ENCODE measurements around the gene PCYT2. TPM values are rescaled to one million over a fixed set of nuclear protein-coding genes. Genes with fewer than 3 reads are reported as not detected.

PCYT2 gene
- total and polyA plus RNA-seq, 2 donors: 19.4 to 37.4 TPM

GRCh38 chr17:81899514-81900166, 11.6 kb downstream of the PCYT2 start:
- 97% methylated on average over 22 of the region's 22 CpGs for WGBS
- H3K27me3 ChIP-seq (ENCODE audit: control insufficient read depth in 2 of 2, insufficient read depth in 1 of 2, low read length in 1 of 2): peaks cover 24 to 37% of the 10 kb centered on the region in 2 donors
- H3K4me1 ChIP-seq (ENCODE audit: control insufficient read depth in 2 of 2, insufficient read depth in 2 of 2, low read length in 2 of 2): peaks cover 0 to 4% of the 10 kb centered on the region in 2 donors
- no peak overlapping the region for H3K4me3 ChIP-seq (ENCODE audit: low read length in 2 of 2)
- no peaks in the 10 kb centered on the region for H3K9me3 ChIP-seq (ENCODE audit: control insufficient read depth in 2 of 2, insufficient read depth in 1 of 2, low read length in 1 of 2)
- H3K27ac ChIP-seq (ENCODE audit: low read depth in 1 of 2, low read length in 1 of 2): no peak overlapping the region
- peaks cover 56 to 69% of the 10 kb centered on the region in 2 donors for H3K36me3 ChIP-seq (ENCODE audit: control insufficient read depth in 2 of 2, insufficient read depth in 2 of 2, low read length in 1 of 2)
- no peak for DNase-seq (ENCODE audit: low read depth in 6 of 9, low spot score in 9 of 9)

GRCh38 chr17:81898885-81899284, 12.3 kb downstream of the PCYT2 start:
- H3K9me3 ChIP-seq (ENCODE audit: control insufficient read depth in 2 of 2, insufficient read depth in 1 of 2, low read length in 1 of 2): no peaks in the 10 kb centered on the region
- H3K4me1 ChIP-seq (ENCODE audit: control insufficient read depth in 2 of 2, insufficient read depth in 2 of 2, low read length in 2 of 2): peaks cover 0 to 4% of the 10 kb centered on the region in 2 donors
- peaks cover 56 to 67% of the 10 kb centered on the region in 2 donors for H3K36me3 ChIP-seq (ENCODE audit: control insufficient read depth in 2 of 2, insufficient read depth in 2 of 2, low read length in 1 of 2)
- no peak overlapping the region for H3K27ac ChIP-seq (ENCODE audit: low read depth in 1 of 2, low read length in 1 of 2)
- H3K4me3 ChIP-seq (ENCODE audit: low read length in 2 of 2): no peak overlapping the region
- 96% methylated on average over 9 of the region's 9 CpGs for WGBS
- no peak for DNase-seq (ENCODE audit: low read depth in 6 of 9, low spot score in 9 of 9)
- peaks cover 24 to 34% of the 10 kb centered on the region in 2 donors for H3K27me3 ChIP-seq (ENCODE audit: control insufficient read depth in 2 of 2, insufficient read depth in 1 of 2, low read length in 1 of 2)

GRCh38 chr17:81898029-81898866, 13.0 kb downstream of the PCYT2 start:
- no peak overlapping the region for H3K27ac ChIP-seq (ENCODE audit: low read depth in 1 of 2, low read length in 1 of 2)
- no peak for DNase-seq (ENCODE audit: low read depth in 6 of 9, low spot score in 9 of 9)
- peaks cover 55 to 61% of the 10 kb centered on the region in 2 donors for H3K36me3 ChIP-seq (ENCODE audit: control insufficient read depth in 2 of 2, insufficient read depth in 2 of 2, low read length in 1 of 2)
- no peaks in the 10 kb centered on the region for H3K9me3 ChIP-seq (ENCODE audit: control insufficient read depth in 2 of 2, insufficient read depth in 1 of 2, low read length in 1 of 2)
- peaks cover 0 to 4% of the 10 kb centered on the region in 2 donors for H3K4me1 ChIP-seq (ENCODE audit: control insufficient read depth in 2 of 2, insufficient read depth in 2 of 2, low read length in 2 of 2)
- peaks cover 21 to 28% of the 10 kb centered on the region in 2 donors for H3K27me3 ChIP-seq (ENCODE audit: control insufficient read depth in 2 of 2, insufficient read depth in 1 of 2, low read length in 1 of 2)
- no peak overlapping the region for H3K4me3 ChIP-seq (ENCODE audit: low read length in 2 of 2)
- 97% methylated on average over 19 of the region's 19 CpGs for WGBS

GRCh38 chr17:81895400-81895799, 15.8 kb downstream of the PCYT2 start:
- H3K36me3 ChIP-seq (ENCODE audit: control insufficient read depth in 2 of 2, insufficient read depth in 2 of 2, low read length in 1 of 2): peaks cover 53 to 58% of the 10 kb centered on the region in 2 donors
- DNase-seq (ENCODE audit: low read depth in 6 of 9, low spot score in 9 of 9): no peak
- 98% methylated on average over 11 of the region's 11 CpGs for WGBS

GRCh38 chr17:81891303-81891552, 20.0 kb downstream of the PCYT2 start:
- Histone ChIP-seq H3K27ac (ENCODE audit: low read depth in 1 of 2, low read length in 1 of 2) (peak overlapping the region in 1 of 2 donors; percentile 75), H3K4me3 (ENCODE audit: low read length in 2 of 2) (peak overlapping the region; percentile 20 to 97), H3K9me3 (ENCODE audit: control insufficient read depth in 2 of 2, insufficient read depth in 1 of 2, low read length in 1 of 2) (no peaks in the 10 kb centered on the region), H3K4me1 (ENCODE audit: control insufficient read depth in 2 of 2, insufficient read depth in 2 of 2, low read length in 2 of 2) (peaks cover 7 to 25% of the 10 kb centered on the region in 2 donors), H3K36me3 (ENCODE audit: control insufficient read depth in 2 of 2, insufficient read depth in 2 of 2, low read length in 1 of 2) (peaks cover 55 to 57% of the 10 kb centered on the region in 2 donors), H3K27me3 (ENCODE audit: control insufficient read depth in 2 of 2, insufficient read depth in 1 of 2, low read length in 1 of 2) (no peaks in the 10 kb centered on the region)
- no peak for DNase-seq (ENCODE audit: low read depth in 6 of 9, low spot score in 9 of 9)
- under 1% methylated on average over 40 of the region's 40 CpGs for WGBS

More at GRCh38 chr17:81895400-81895799, 15.8 kb downstream of the PCYT2 start:
- H3K9me3 ChIP-seq (ENCODE audit: control insufficient read depth in 2 of 2, insufficient read depth in 1 of 2, low read length in 1 of 2): no peaks in the 10 kb centered on the region
- peaks cover 4 to 12% of the 10 kb centered on the region in 2 donors for H3K4me1 ChIP-seq (ENCODE audit: control insufficient read depth in 2 of 2, insufficient read depth in 2 of 2, low read length in 2 of 2)
- H3K27ac ChIP-seq (ENCODE audit: low read depth in 1 of 2, low read length in 1 of 2): no peak overlapping the region
- peaks cover 0 to 2% of the 10 kb centered on the region in 2 donors for H3K27me3 ChIP-seq (ENCODE audit: control insufficient read depth in 2 of 2, insufficient read depth in 1 of 2, low read length in 1 of 2)
- H3K4me3 ChIP-seq (ENCODE audit: low read length in 2 of 2): no peak overlapping the region

- Histone ChIP-seq H3K4me3 (ENCODE audit: low read length in 2 of 2) (peak overlapping the region; percentile 67 to 97), H3K27ac (ENCODE audit: low read depth in 1 of 2, low read length in 1 of 2) (peak overlapping the region; percentile 37 to 75), H3K4me1 (ENCODE audit: control insufficient read depth in 2 of 2, insufficient read depth in 2 of 2, low read length in 2 of 2) (peaks cover 7 to 25% of the 10 kb centered on the region in 2 donors), H3K9me3 (ENCODE audit: control insufficient read depth in 2 of 2, insufficient read depth in 1 of 2, low read length in 1 of 2) (no peaks in the 10 kb centered on the region), H3K36me3 (ENCODE audit: control insufficient read depth in 2 of 2, insufficient read depth in 2 of 2, low read length in 1 of 2) (peaks cover 57 to 61% of the 10 kb centered on the region in 2 donors), H3K27me3 (ENCODE audit: control insufficient read depth in 2 of 2, insufficient read depth in 1 of 2, low read length in 1 of 2) (no peaks in the 10 kb centered on the region)
- no peak for DNase-seq (ENCODE audit: low read depth in 6 of 9, low spot score in 9 of 9)
- 11% methylated on average over 69 of the region's 69 CpGs for whole genome bisulfite sequencing
These were observed 20.5 kb downstream of the PCYT2 start for GRCh38 chr17:81890447-81891302.

GRCh38 chr17:81889602-81890001, 21.6 kb downstream of the PCYT2 start:
- Histone ChIP-seq H3K4me3 (ENCODE audit: low read length in 2 of 2) (no peak overlapping the region), H3K27me3 (ENCODE audit: control insufficient read depth in 2 of 2, insufficient read depth in 1 of 2, low read length in 1 of 2) (no peaks in the 10 kb centered on the region), H3K27ac (ENCODE audit: low read depth in 1 of 2, low read length in 1 of 2) (no peak overlapping the region), H3K9me3 (ENCODE audit: control insufficient read depth in 2 of 2, insufficient read depth in 1 of 2, low read length in 1 of 2) (no peaks in the 10 kb centered on the region), H3K4me1 (ENCODE audit: control insufficient read depth in 2 of 2, insufficient read depth in 2 of 2, low read length in 2 of 2) (peaks cover 7 to 25% of the 10 kb centered on the region in 2 donors), H3K36me3 (ENCODE audit: control insufficient read depth in 2 of 2, insufficient read depth in 2 of 2, low read length in 1 of 2) (peaks cover 58 to 64% of the 10 kb centered on the region in 2 donors)
- no peak for DNase-seq (ENCODE audit: low read depth in 6 of 9, low spot score in 9 of 9)
- over 99% methylated on average over 9 of the region's 9 CpGs for WGBS

GRCh38 chr17:81888988-81889595, 22.1 kb downstream of the PCYT2 start:
- WGBS: 98% methylated on average over 16 of the region's 16 CpGs
- H3K4me1 ChIP-seq (ENCODE audit: control insufficient read depth in 2 of 2, insufficient read depth in 2 of 2, low read length in 2 of 2): peaks cover 7 to 25% of the 10 kb centered on the region in 2 donors
- H3K27me3 ChIP-seq (ENCODE audit: control insufficient read depth in 2 of 2, insufficient read depth in 1 of 2, low read length in 1 of 2): no peaks in the 10 kb centered on the region
- no peak overlapping the region for H3K4me3 ChIP-seq (ENCODE audit: low read length in 2 of 2)
- DNase-seq (ENCODE audit: low read depth in 6 of 9, low spot score in 9 of 9): no peak
- no peaks in the 10 kb centered on the region for H3K9me3 ChIP-seq (ENCODE audit: control insufficient read depth in 2 of 2, insufficient read depth in 1 of 2, low read length in 1 of 2)
- peaks cover 58 to 66% of the 10 kb centered on the region in 2 donors for H3K36me3 ChIP-seq (ENCODE audit: control insufficient read depth in 2 of 2, insufficient read depth in 2 of 2, low read length in 1 of 2)
- H3K27ac ChIP-seq (ENCODE audit: low read depth in 1 of 2, low read length in 1 of 2): no peak overlapping the region
